OCI-LY1 (cell line): Measurements from ENCODE around the gene PLSCR4.

ENCODE experiments used
- EZH2 ChIP-seq: fragments of 200-600 bp; sonication (generic), shearing (Covaris generic); IDR thresholded peaks from 2 replicates; pipeline ENCODE4 v1.8.0; 2017; ENCODE audit warnings: borderline replicate concordance, mixed run types, mild to moderate bottlenecking, antibody characterized with exemption, low read length, moderate library complexity, mixed read lengths
- TF ChIP-seq, protein P1 (sequence below): fragments of 200-600 bp; sonication (generic), shearing (Covaris generic); IDR thresholded peaks from 2 replicates; pipeline ENCODE4 v1.5.1; 2017; ENCODE audit warnings: mild to moderate bottlenecking, antibody characterized with exemption, low read length, moderate library complexity, mixed read lengths

GRCh38 chr3:146162561-146162960 is 88.3 kb downstream of the PLSCR4 start:
- TF ChIP-seq, protein P1, sequence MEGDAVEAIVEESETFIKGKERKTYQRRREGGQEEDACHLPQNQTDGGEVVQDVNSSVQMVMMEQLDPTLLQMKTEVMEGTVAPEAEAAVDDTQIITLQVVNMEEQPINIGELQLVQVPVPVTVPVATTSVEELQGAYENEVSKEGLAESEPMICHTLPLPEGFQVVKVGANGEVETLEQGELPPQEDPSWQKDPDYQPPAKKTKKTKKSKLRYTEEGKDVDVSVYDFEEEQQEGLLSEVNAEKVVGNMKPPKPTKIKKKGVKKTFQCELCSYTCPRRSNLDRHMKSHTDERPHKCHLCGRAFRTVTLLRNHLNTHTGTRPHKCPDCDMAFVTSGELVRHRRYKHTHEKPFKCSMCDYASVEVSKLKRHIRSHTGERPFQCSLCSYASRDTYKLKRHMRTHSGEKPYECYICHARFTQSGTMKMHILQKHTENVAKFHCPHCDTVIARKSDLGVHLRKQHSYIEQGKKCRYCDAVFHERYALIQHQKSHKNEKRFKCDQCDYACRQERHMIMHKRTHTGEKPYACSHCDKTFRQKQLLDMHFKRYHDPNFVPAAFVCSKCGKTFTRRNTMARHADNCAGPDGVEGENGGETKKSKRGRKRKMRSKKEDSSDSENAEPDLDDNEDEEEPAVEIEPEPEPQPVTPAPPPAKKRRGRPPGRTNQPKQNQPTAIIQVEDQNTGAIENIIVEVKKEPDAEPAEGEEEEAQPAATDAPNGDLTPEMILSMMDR = no peak
- TF ChIP-seq EZH2 = no peak
